Muscle of back (tissue), 10 donors: ENCODE measurements around the gene KIR3DL2. TPM values are rescaled to one million over a fixed set of nuclear protein-coding genes. Genes with fewer than 3 reads are reported as not detected.

ENCODE experiments used
- polyA plus RNA-seq, 10 donors: library from polyadenylated mRNA; unstranded; fragments of 120-200 nt; gene quantifications; one replicate each; pipeline ENCODE4 v1.2.1, GENCODE V29; 2013; ENCODE audit not compliant: insufficient read length in 10 of 10

KIR3DL2 gene
- polyA plus RNA-seq, 10 donors: not detected

Other genes with a start within 250 kb of the KIR3DL2 start
- gene LILRB1, start 220.0 kb upstream of the KIR3DL2 start, polyA plus RNA-seq: 1 to 10 TPM in 9 of 10 donors, under 1 TPM in 1; 0.83 to 2.4 (median 1.4) TPM
- 1 to 10 TPM in 9 of 10 donors, under 1 TPM in 1; 0.72 to 2.0 (median 1.2) TPM for gene LILRB4, start 187.5 kb upstream of the KIR3DL2 start, polyA plus RNA-seq
- not detected for gene KIR3DL3, start 126.0 kb upstream of the KIR3DL2 start, polyA plus RNA-seq
- under 1 TPM in 1 of 10 donors, not detected in 9; 0.12 TPM for gene KIR2DL3, start 111.9 kb upstream of the KIR3DL2 start, polyA plus RNA-seq
- gene KIR2DL1, start 80.7 kb upstream of the KIR3DL2 start, polyA plus RNA-seq: not detected
- gene KIR2DL4, start 46.8 kb upstream of the KIR3DL2 start, polyA plus RNA-seq: not detected
- not detected for gene KIR3DL1, start 34.0 kb upstream of the KIR3DL2 start, polyA plus RNA-seq
- under 1 TPM in 1 of 10 donors, not detected in 9; 0.13 TPM for gene KIR2DS4, start 17.8 kb upstream of the KIR3DL2 start, polyA plus RNA-seq
- gene FCAR, start 23.8 kb downstream of the KIR3DL2 start, polyA plus RNA-seq: under 1 TPM in 9 of 10 donors, not detected in 1; 0.12 to 0.67 (median 0.41) TPM
- gene NCR1, start 55.7 kb downstream of the KIR3DL2 start, polyA plus RNA-seq: under 1 TPM in 7 of 10 donors, not detected in 3; 0.11 to 0.68 (median 0.40) TPM
- under 1 TPM in 4 of 10 donors, not detected in 6; 0.34 to 0.53 (median 0.41) TPM for gene NLRP7, start 97.1 kb downstream of the KIR3DL2 start, polyA plus RNA-seq
- gene NLRP2, start 115.9 kb downstream of the KIR3DL2 start, polyA plus RNA-seq: 1 to 10 TPM in 6 of 10 donors, under 1 TPM in 4; 0.58 to 5.6 (median 1.1) TPM
- under 1 TPM in 9 of 10 donors, not detected in 1; 0.12 to 0.72 (median 0.20) TPM for gene GP6, start 187.8 kb downstream of the KIR3DL2 start, polyA plus RNA-seq
- gene RDH13, start 212.7 kb downstream of the KIR3DL2 start, polyA plus RNA-seq: 10 to 100 TPM in 7 of 10 donors, 1 to 10 TPM in 3; 8.4 to 14.9 (median 11.5) TPM
- 1 to 10 TPM; 2.8 to 9.1 (median 4.7) TPM for gene EPS8L1, start 225.4 kb downstream of the KIR3DL2 start, polyA plus RNA-seq